PC-9 (cell line): ENCODE results near the gene FUT9. TPM values are rescaled to one million over a fixed set of nuclear protein-coding genes. Genes with fewer than 3 reads are reported as not detected.
A peak's percentile ranks its signal among the peaks of the same experiment; 100 is the strongest.

Experiments
- BruUV-seq: library from RNA; stranded (reverse); fragments of 400-500 nt; replicated peaks from 2 replicates; lab custom pipeline; 2021; lab: Mats Ljungman, UMichigan
- CTCF ChIA-PET: fragments of 300-600 bp; sonication (Branson Sonifier 250); formaldehyde crosslinking; loops from one replicate; lab custom pipeline; 2022; ENCODE audit warnings: antibody characterized with exemption; lab: Charles Lee
- POLR2A ChIA-PET: fragments of 300-600 bp; sonication (Branson Sonifier 250); formaldehyde crosslinking; loops from one replicate; lab custom pipeline; 2022; ENCODE audit warnings: antibody characterized with exemption; ENCODE audit not compliant: unreplicated experiment; lab: Charles Lee
- DNase-seq, 2 experiments: peaks; one replicate each; pipeline versions ENCODE4 v3.0.0 to v3.0.0-alpha.2; 2015 to 2022; ENCODE audit warnings: mixed read lengths in 1 of 2
- H2AFZ ChIP-seq: fragments of 200-600 bp; sonication (generic); 2 replicates; pipeline ENCODE4 v1.8.1; 2017; ENCODE audit warnings: antibody characterized with exemption
- H3F3A ChIP-seq: fragments of 200-600 bp; sonication (generic); 2 replicates; pipeline ENCODE4 v1.8.1; 2017; ENCODE audit warnings: antibody characterized with exemption, mild to moderate bottlenecking, low read depth; ENCODE audit not compliant: insufficient read depth
- H3K27ac ChIP-seq: fragments of 200-600 bp; sonication (generic); 2 replicates; pipeline ENCODE4 v1.6.1; 2016; ENCODE audit warnings: mixed run types
- H3K27me3 ChIP-seq: fragments of 200-600 bp; sonication (generic); 2 replicates; pipeline ENCODE4 v1.6.1; 2016; ENCODE audit warnings: low read depth, mixed run types; ENCODE audit not compliant: insufficient read depth
- H3K36me3 ChIP-seq: fragments of 200-600 bp; sonication (generic); 2 replicates; pipeline ENCODE4 v1.6.1; 2016; ENCODE audit warnings: low read depth, mixed run types
- H3K4me1 ChIP-seq: fragments of 200-600 bp; sonication (generic); replicated peaks from 2 replicates; pipeline ENCODE4 v1.6.1; 2016; ENCODE audit warnings: mixed run types; ENCODE audit not compliant: insufficient read depth
- H3K4me2 ChIP-seq: fragments of 200-600 bp; sonication (generic); 2 replicates; pipeline ENCODE4 v1.6.1; 2017; ENCODE audit warnings: mixed run types
- H3K4me3 ChIP-seq: fragments of 200-600 bp; sonication (generic); 2 replicates; pipeline ENCODE4 v1.6.1; 2016; ENCODE audit warnings: mixed run types
- H3K79me2 ChIP-seq: fragments of 200-600 bp; sonication (generic); 2 replicates; pipeline ENCODE4 v1.6.1; 2017; ENCODE audit warnings: low read depth, mixed run types
- H3K9me2 ChIP-seq: fragments of 200-600 bp; sonication (generic); 2 replicates; pipeline ENCODE4 v1.8.1; 2017; ENCODE audit warnings: mild to moderate bottlenecking; ENCODE audit not compliant: insufficient read depth
- H3K9me3 ChIP-seq: fragments of 200-600 bp; sonication (generic); 2 replicates; pipeline ENCODE4 v1.8.1; 2016; ENCODE audit warnings: low read depth; ENCODE audit not compliant: insufficient read depth
- H4K20me1 ChIP-seq: fragments of 200-600 bp; sonication (generic); 2 replicates; pipeline ENCODE4 v1.8.1; 2017; ENCODE audit not compliant: insufficient read depth
- EZH2 ChIP-seq: fragments of 200-600 bp; sonication (generic); IDR thresholded peaks from 2 replicates; pipeline ENCODE4 v1.8.0; 2017; ENCODE audit warnings: antibody characterized with exemption, low read depth
- intact Hi-C: fragments of 100-400 bp; cut with micrococcal nuclease; formaldehyde crosslinking; loops from one replicate; pipeline ENCODE4 v1.10.0; 2022; ENCODE audit not compliant: unreplicated experiment
- total RNA-seq: library from RNA; stranded (reverse); gene quantifications from 2 replicates; pipeline ENCODE4 v1.2.3, GENCODE V29; 2021
- TF ChIP-seq, protein P1 (sequence below): fragments of 200-600 bp; sonication (generic); conservative IDR thresholded peaks from 2 replicates; pipeline ENCODE4 v1.6.1; 2017; ENCODE audit warnings: mixed run types, antibody characterized with exemption, mild to moderate bottlenecking, moderate library complexity

FUT9 gene
- total RNA-seq, 1 experiment from 2014 or later = 6.9 TPM

DNA sequence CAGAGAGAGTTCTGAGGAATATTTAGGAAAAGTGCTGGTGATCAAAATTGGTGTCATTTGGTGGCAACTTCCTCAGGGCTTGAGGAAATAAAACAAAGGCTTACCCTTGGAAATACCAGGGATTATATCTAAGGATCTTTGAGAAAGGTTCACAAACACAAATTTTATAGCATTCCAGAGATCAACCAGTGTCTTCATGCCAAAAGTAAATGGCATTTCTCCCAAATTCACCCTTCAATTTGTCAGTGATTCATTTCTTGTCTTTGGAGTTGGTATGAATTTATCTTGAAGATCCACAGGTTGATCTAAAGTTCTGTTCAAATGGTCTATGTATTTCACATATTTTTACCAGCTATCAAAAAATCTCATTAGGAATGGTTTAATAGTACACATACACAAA is 181.5 kb downstream of the FUT9 start:
- intact Hi-C loops = loop anchor here (2.0 to 5.0 kb wide), 3 partner anchors 130 to 324 kb away; partner anchors contain the start of genes FUT9 and UFL1
- Histone ChIP-seq H4K20me1 (no peaks in the 10 kb centered on the region), H3K4me1 (peaks cover 22% of the 10 kb centered on the region), H3K9me3 (peaks cover 4% of the 10 kb centered on the region; the same call in 1 of the 2 replicates), H3F3A (peaks cover 19% of the 10 kb centered on the region; the same call in 1 of the 2 replicates), H2AFZ (no peak overlapping the region), H3K27me3 (no peaks in the 10 kb centered on the region), H3K4me2 (peak overlapping the region; percentile 60), H3K9me2 (no peaks in the 10 kb centered on the region), H3K36me3 (no peaks in the 10 kb centered on the region), H3K4me3 (peak overlapping the region; percentile 16; the same call in 1 of the 2 replicates), H3K79me2 (no peaks in the 10 kb centered on the region), H3K27ac (peak overlapping the region; percentile 87)
- POLR2A ChIA-PET = no interaction called here
- BruUV-seq = no TSS peak
- peak in 1 of 2 experiments; percentile 79 for DNase-seq
- CTCF ChIA-PET = no interaction called here
- TF ChIP-seq, protein P1, sequence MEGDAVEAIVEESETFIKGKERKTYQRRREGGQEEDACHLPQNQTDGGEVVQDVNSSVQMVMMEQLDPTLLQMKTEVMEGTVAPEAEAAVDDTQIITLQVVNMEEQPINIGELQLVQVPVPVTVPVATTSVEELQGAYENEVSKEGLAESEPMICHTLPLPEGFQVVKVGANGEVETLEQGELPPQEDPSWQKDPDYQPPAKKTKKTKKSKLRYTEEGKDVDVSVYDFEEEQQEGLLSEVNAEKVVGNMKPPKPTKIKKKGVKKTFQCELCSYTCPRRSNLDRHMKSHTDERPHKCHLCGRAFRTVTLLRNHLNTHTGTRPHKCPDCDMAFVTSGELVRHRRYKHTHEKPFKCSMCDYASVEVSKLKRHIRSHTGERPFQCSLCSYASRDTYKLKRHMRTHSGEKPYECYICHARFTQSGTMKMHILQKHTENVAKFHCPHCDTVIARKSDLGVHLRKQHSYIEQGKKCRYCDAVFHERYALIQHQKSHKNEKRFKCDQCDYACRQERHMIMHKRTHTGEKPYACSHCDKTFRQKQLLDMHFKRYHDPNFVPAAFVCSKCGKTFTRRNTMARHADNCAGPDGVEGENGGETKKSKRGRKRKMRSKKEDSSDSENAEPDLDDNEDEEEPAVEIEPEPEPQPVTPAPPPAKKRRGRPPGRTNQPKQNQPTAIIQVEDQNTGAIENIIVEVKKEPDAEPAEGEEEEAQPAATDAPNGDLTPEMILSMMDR = no peak
- TF ChIP-seq EZH2 = no peak

DNA sequence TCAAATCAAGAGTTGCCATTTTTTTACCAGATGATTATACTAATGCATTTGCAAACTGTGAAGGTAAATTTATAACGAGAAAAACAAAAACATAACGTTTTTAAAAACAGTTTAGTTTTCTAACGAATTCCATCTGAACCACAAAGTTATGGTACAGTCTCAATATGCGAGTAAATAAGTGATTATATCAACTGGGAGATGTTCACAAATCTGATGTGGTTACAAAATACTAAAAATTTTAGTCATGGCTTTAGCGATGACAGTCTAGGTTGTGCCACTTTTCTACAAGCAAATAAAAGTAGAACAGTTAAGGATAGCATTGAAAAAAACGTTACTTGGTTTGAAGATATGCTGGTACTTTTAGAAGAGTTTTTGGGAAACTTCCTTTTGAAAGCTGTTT is 186.8 kb downstream of the FUT9 start:
- no peak for DNase-seq
- POLR2A ChIA-PET = no interaction called here
- Histone ChIP-seq H2AFZ (no peak overlapping the region), H3K4me3 (no peak overlapping the region), H3K4me1 (peaks cover 4% of the 10 kb centered on the region), H3K27ac (no peak overlapping the region), H3K36me3 (0 out of 2 replicates have a peak, but pooled peaks cover 4% of the 10 kb centered on the region), H3F3A (peaks cover 3% of the 10 kb centered on the region; the same call in 1 of the 2 replicates), H3K9me3 (peaks cover 8% of the 10 kb centered on the region), H3K4me2 (no peak overlapping the region), H3K79me2 (no peaks in the 10 kb centered on the region), H3K27me3 (no peaks in the 10 kb centered on the region), H3K9me2 (no peaks in the 10 kb centered on the region), H4K20me1 (no peaks in the 10 kb centered on the region)
- CTCF ChIA-PET = no interaction called here
- BruUV-seq = no TSS peak
- intact Hi-C loops = no loop called here
- TF ChIP-seq EZH2 = no peak
- TF ChIP-seq, protein P1 = no peak

DNA sequence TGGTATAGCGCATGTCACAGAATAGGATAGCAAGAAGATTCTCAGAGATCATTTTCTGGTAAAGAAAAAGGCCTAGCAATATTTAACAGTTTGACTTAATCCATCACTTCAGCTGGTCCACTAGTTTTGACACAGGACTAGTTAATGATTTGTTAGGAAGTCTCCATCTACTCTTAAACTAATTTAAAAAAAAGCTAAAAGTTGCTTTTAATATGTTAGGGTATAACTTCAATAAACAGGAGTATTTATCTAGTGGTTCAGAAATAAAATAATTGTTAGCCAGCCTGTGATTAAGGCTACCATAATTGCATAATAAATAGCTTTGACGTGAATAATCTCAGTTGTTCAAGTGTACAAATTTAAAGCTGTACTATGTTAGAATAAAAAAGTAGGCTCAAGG is 195.6 kb downstream of the FUT9 start:
- BruUV-seq = no TSS peak
- no peak overlapping the region for H3K4me3 ChIP-seq
- no peaks in the 10 kb centered on the region for H3K4me1 ChIP-seq
- no peaks in the 10 kb centered on the region for H3K9me3 ChIP-seq
- no peak overlapping the region for H3K4me2 ChIP-seq
- H2AFZ ChIP-seq = no peak overlapping the region
- no peaks in the 10 kb centered on the region for H3F3A ChIP-seq
- ChIA-PET CTCF (no interaction called here), POLR2A (no interaction called here)
- DNase-seq = no peak
- no peaks in the 10 kb centered on the region for H3K36me3 ChIP-seq
- no peak for TF ChIP-seq EZH2
- TF ChIP-seq, protein P1 = no peak
- no peaks in the 10 kb centered on the region for H3K9me2 ChIP-seq
- no peaks in the 10 kb centered on the region for H4K20me1 ChIP-seq
- no peaks in the 10 kb centered on the region for H3K27me3 ChIP-seq
- no peak overlapping the region for H3K27ac ChIP-seq
- H3K79me2 ChIP-seq = no peaks in the 10 kb centered on the region
- intact Hi-C loops = no loop called here
